HEK293T (cell line): ENCODE measurements around the gene CHIC2.

Experiments
- CTCF ChIA-PET: fragments of 350-600 bp; formaldehyde crosslinking; extraction: SDS; loops from one replicate; lab custom pipeline; 2021; ENCODE audit warnings: antibody characterized with exemption, inconsistent platforms; lab: Yijun Ruan, JAX
- POLR2A ChIA-PET: fragments of 350-600 bp; formaldehyde crosslinking; extraction: SDS; loops from one replicate; lab custom pipeline; 2020; ENCODE audit warnings: antibody characterized with exemption, inconsistent platforms; lab: Yijun Ruan, JAX
- DNase-seq: peaks from one replicate; pipeline ENCODE4 v3.0.0; 2012; ENCODE audit warnings: mixed read lengths; ENCODE audit errors: extremely low spot score
- ARNT ChIP-seq: fragments of 450-650 bp; IDR thresholded peaks from 2 replicates; pipeline ENCODE4 v1.6.1; 2017; ENCODE audit warnings: mild to moderate bottlenecking
- BHLHE40 ChIP-seq: fragments of 450-650 bp; IDR thresholded peaks from 2 replicates; pipeline ENCODE4 v1.6.1; 2016; ENCODE audit warnings: mild to moderate bottlenecking, moderate library complexity, borderline replicate concordance
- CTBP1 ChIP-seq: fragments of 450-650 bp; IDR thresholded peaks from 2 replicates; pipeline ENCODE4 v1.6.1; 2016; ENCODE audit warnings: borderline replicate concordance
- ELF4 ChIP-seq: fragments of 450-650 bp; IDR thresholded peaks from 2 replicates; pipeline ENCODE4 v1.6.1; 2017; ENCODE audit warnings: antibody characterized with exemption
- FOXA1 ChIP-seq: fragments of 450-650 bp; IDR thresholded peaks from 2 replicates; pipeline ENCODE4 v1.6.1; 2016; ENCODE audit warnings: mild to moderate bottlenecking
- FOXK2 ChIP-seq: fragments of 450-650 bp; IDR thresholded peaks from 2 replicates; pipeline ENCODE4 v1.6.1; 2016; ENCODE audit warnings: mild to moderate bottlenecking
- FOXM1 ChIP-seq: fragments of 450-650 bp; IDR thresholded peaks from 2 replicates; pipeline ENCODE4 v1.6.1; 2017; ENCODE audit warnings: mild to moderate bottlenecking, borderline replicate concordance
- HDGF ChIP-seq: fragments of 450-650 bp; IDR thresholded peaks from 2 replicates; pipeline ENCODE4 v1.6.1; 2017; ENCODE audit warnings: antibody characterized with exemption, borderline replicate concordance
- L3MBTL2 ChIP-seq: fragments of 450-650 bp; conservative IDR thresholded peaks from 2 replicates; pipeline ENCODE4 v1.6.1; 2016; ENCODE audit warnings: mild to moderate bottlenecking
- LEF1 ChIP-seq: fragments of 450-650 bp; IDR thresholded peaks from 2 replicates; pipeline ENCODE4 v1.6.1; 2017; ENCODE audit warnings: mild to moderate bottlenecking, borderline replicate concordance
- NFRKB ChIP-seq: fragments of 450-650 bp; IDR thresholded peaks from 2 replicates; pipeline ENCODE4 v1.6.1; 2016; ENCODE audit warnings: mild to moderate bottlenecking, moderate library complexity
- PKNOX1 ChIP-seq: fragments of 450-650 bp; IDR thresholded peaks from 2 replicates; pipeline ENCODE4 v1.6.1; 2016
- SP1 ChIP-seq: fragments of 450-650 bp; IDR thresholded peaks from 2 replicates; pipeline ENCODE4 v1.6.1; 2017
- SUZ12 ChIP-seq: fragments of 450-650 bp; IDR thresholded peaks from 2 replicates; pipeline ENCODE4 v1.6.1; 2016; ENCODE audit warnings: mild to moderate bottlenecking
- TARDBP ChIP-seq: fragments of 450-650 bp; IDR thresholded peaks from 2 replicates; pipeline ENCODE4 v1.6.1; 2016
- ZNF384 ChIP-seq: fragments of 450-650 bp; IDR thresholded peaks from 2 replicates; pipeline ENCODE4 v1.6.1; 2016

Gene CHIC2

GRCh38 chr4:53990641-53991040 is 73.8 kb downstream of the CHIC2 start:
- ChIA-PET CTCF (interaction anchor here (0.6 kb wide), 1 partner anchor 243 kb away, joined by 3 read pairs; no protein-coding TSS in a partner anchor), POLR2A (no interaction called here)
- no peak for TF ChIP-seq HDGF
- TF ChIP-seq FOXM1 = no peak
- TF ChIP-seq L3MBTL2 = no peak
- no peak for TF ChIP-seq ZNF384
- TF ChIP-seq NFRKB = no peak
- no peak for TF ChIP-seq SUZ12
- TF ChIP-seq TARDBP = no peak
- TF ChIP-seq FOXA1 = no peak
- no peak for TF ChIP-seq CTBP1
- no peak for TF ChIP-seq ARNT
- no peak for TF ChIP-seq ELF4
- TF ChIP-seq SP1 = no peak
- no peak for TF ChIP-seq LEF1
- TF ChIP-seq PKNOX1 = no peak
- no peak for TF ChIP-seq BHLHE40
- TF ChIP-seq FOXK2 = no peak
- no peak for DNase-seq

- no peak for DNase-seq
- ChIA-PET CTCF (interaction anchor here (0.5 to 0.6 kb wide), 2 partner anchors 12 to 231 kb away, joined by 3 to 5 read pairs; no protein-coding TSS in a partner anchor), POLR2A (no interaction called here)
- TF ChIP-seq FOXM1 (no peak), SP1 (no peak), ELF4 (no peak), ARNT (no peak), ZNF384 (no peak), NFRKB (no peak), SUZ12 (no peak), PKNOX1 (no peak), LEF1 (no peak), HDGF (no peak), FOXK2 (no peak), TARDBP (no peak)
These were observed 76.6 kb downstream of the CHIC2 start for GRCh38 chr4:53987761-53988171.

GRCh38 chr4:53986062-53986461 is 78.3 kb downstream of the CHIC2 start:
- TF ChIP-seq HDGF = no peak
- TF ChIP-seq ARNT = no peak
- TF ChIP-seq PKNOX1 = no peak
- no peak for TF ChIP-seq ELF4
- TF ChIP-seq SP1 = no peak
- no peak for TF ChIP-seq TARDBP
- no peak for TF ChIP-seq BHLHE40
- TF ChIP-seq LEF1 = no peak
- no peak for TF ChIP-seq ZNF384
- TF ChIP-seq L3MBTL2 = no peak
- TF ChIP-seq FOXA1 = no peak
- no peak for TF ChIP-seq FOXM1
- no peak for TF ChIP-seq SUZ12
- no peak for TF ChIP-seq FOXK2
- POLR2A ChIA-PET = no interaction called here
- CTCF ChIA-PET = interaction anchor here (0.6 kb wide), 2 partner anchors 145 to 247 kb away, joined by 3 read pairs; no protein-coding TSS in a partner anchor
- no peak for DNase-seq

- POLR2A ChIA-PET = no interaction called here
- no peak for DNase-seq
- TF ChIP-seq TARDBP (no peak), HDGF (no peak), BHLHE40 (no peak), SP1 (no peak), FOXK2 (no peak), ARNT (no peak), PKNOX1 (no peak), LEF1 (no peak)
- CTCF ChIA-PET = interaction anchor here (0.7 kb wide), 1 partner anchor 91 kb away, joined by 3 read pairs; no protein-coding TSS in a partner anchor
These were observed 82.8 kb downstream of the CHIC2 start for GRCh38 chr4:53981567-53981966.

- TF ChIP-seq NFRKB (no peak), SP1 (no peak), ZNF384 (no peak), FOXM1 (no peak), LEF1 (no peak), SUZ12 (no peak), BHLHE40 (no peak), ELF4 (no peak), PKNOX1 (no peak), L3MBTL2 (no peak), HDGF (no peak), FOXK2 (no peak)
- DNase-seq = no peak
- CTCF ChIA-PET = interaction anchor here (0.7 kb wide), 1 partner anchor 91 kb away, joined by 3 read pairs; no protein-coding TSS in a partner anchor
- POLR2A ChIA-PET = no interaction called here
These were observed 83.3 kb downstream of the CHIC2 start for GRCh38 chr4:53981066-53981465.
